Loucy (cell line): Measurements from ENCODE around the gene ISLR.

Experiments
- H2AFZ ChIP-seq: fragments of 200-600 bp; sonication (generic); 2 replicates; pipeline ENCODE4 v1.6.0; 2016; ENCODE audit warnings: antibody characterized with exemption, mild to moderate bottlenecking, low read length, moderate library complexity
- H3F3A ChIP-seq: fragments of 200-600 bp; 2 replicates; pipeline ENCODE4 v1.6.0; 2016; ENCODE audit warnings: antibody characterized with exemption, low read depth, mild to moderate bottlenecking
- H3K27me3 ChIP-seq: fragments of 200-600 bp; sonication (generic); 2 replicates; pipeline ENCODE4 v1.6.1; 2014; ENCODE audit warnings: low read length, mild to moderate bottlenecking; ENCODE audit not compliant: insufficient read depth, poor library complexity, severe bottlenecking
- H3K36me3 ChIP-seq: fragments of 200-600 bp; sonication (generic); 2 replicates; pipeline ENCODE4 v1.6.1; 2016; ENCODE audit warnings: low read length; ENCODE audit not compliant: insufficient read depth
- H3K4me1 ChIP-seq: fragments of 200-600 bp; sonication (generic); 2 replicates; pipeline ENCODE4 v1.5.1; 2014; ENCODE audit warnings: low read length, mild to moderate bottlenecking; ENCODE audit not compliant: insufficient read depth, poor library complexity, severe bottlenecking
- H3K4me2 ChIP-seq: fragments of 200-600 bp; sonication (generic); 2 replicates; pipeline ENCODE4 v1.6.0; 2014; ENCODE audit warnings: antibody characterized with exemption, low read length, low read depth, mild to moderate bottlenecking; ENCODE audit not compliant: poor library complexity, severe bottlenecking
- H3K4me3 ChIP-seq: fragments of 200-600 bp; sonication (generic); 2 replicates; pipeline ENCODE4 v1.5.1; 2014; ENCODE audit warnings: low read length, mild to moderate bottlenecking, mixed read lengths; ENCODE audit not compliant: poor library complexity, severe bottlenecking
- H3K79me2 ChIP-seq: fragments of 200-600 bp; sonication (generic); 2 replicates; pipeline ENCODE4 v1.6.1; 2014; ENCODE audit warnings: low read length; ENCODE audit not compliant: insufficient read depth
- H3K9ac ChIP-seq: fragments of 200-600 bp; sonication (generic); 2 replicates; pipeline ENCODE4 v1.6.0; 2014; ENCODE audit warnings: mild to moderate bottlenecking, low read depth, low read length, moderate library complexity; ENCODE audit not compliant: poor library complexity, severe bottlenecking
- H3K9me2 ChIP-seq: fragments of 200-600 bp; sonication (generic); replicated peaks from 2 replicates; pipeline ENCODE4 v1.6.1; 2016; ENCODE audit warnings: low read depth, low read length, mixed read lengths
- H3K9me3 ChIP-seq: fragments of 200-600 bp; sonication (generic); 2 replicates; pipeline ENCODE4 v1.6.1; 2014; ENCODE audit warnings: mild to moderate bottlenecking, antibody characterized with exemption, low read length, low read depth; ENCODE audit not compliant: insufficient read depth
- H4K20me1 ChIP-seq: fragments of 200-600 bp; sonication (generic); 2 replicates; pipeline ENCODE4 v1.6.0; 2014; ENCODE audit warnings: antibody characterized with exemption, low read length, mild to moderate bottlenecking; ENCODE audit not compliant: insufficient read depth, poor library complexity, severe bottlenecking
- CTCF ChIP-seq: fragments of 200-600 bp; sonication (generic); conservative IDR thresholded peaks from 2 replicates; pipeline ENCODE4 v1.5.1; 2014; ENCODE audit warnings: mild to moderate bottlenecking, antibody characterized with exemption, low read length
- EZH2phosphoT487 ChIP-seq: fragments of 200-600 bp; IDR thresholded peaks from 2 replicates; pipeline ENCODE4 v1.6.1; 2018; ENCODE audit warnings: antibody characterized with exemption, mild to moderate bottlenecking, moderate library complexity, borderline replicate concordance

Gene ISLR

GRCh38 chr15:74136814-74137536 is 36.5 kb upstream of the ISLR start:
- Histone ChIP-seq H3K4me1 (peaks cover 28% of the 10 kb centered on the region), H3K4me2 (peak overlapping the region; percentile 75), H4K20me1 (no peaks in the 10 kb centered on the region), H3F3A (no peaks in the 10 kb centered on the region), H2AFZ (peak overlapping the region; percentile 88), H3K9me2 (no peaks in the 10 kb centered on the region), H3K9me3 (no peaks in the 10 kb centered on the region), H3K27me3 (no peaks in the 10 kb centered on the region), H3K9ac (peak overlapping the region; percentile 70), H3K36me3 (no peaks in the 10 kb centered on the region), H3K79me2 (no peaks in the 10 kb centered on the region), H3K4me3 (peak overlapping the region; percentile 78)
- TF ChIP-seq EZH2phosphoT487: no peak
- no peak for TF ChIP-seq CTCF

GRCh38 chr15:74137537-74137894 is 36.0 kb upstream of the ISLR start:
- H3K36me3 ChIP-seq: no peaks in the 10 kb centered on the region
- TF ChIP-seq EZH2phosphoT487 (no peak), CTCF (no peak)
- H3K9me2 ChIP-seq: no peaks in the 10 kb centered on the region
- H3K9me3 ChIP-seq: no peaks in the 10 kb centered on the region
- no peak overlapping the region for H3K9ac ChIP-seq
- H3K4me3 ChIP-seq: no peak overlapping the region
- H3K79me2 ChIP-seq: no peaks in the 10 kb centered on the region
- no peak overlapping the region for H2AFZ ChIP-seq
- H3K27me3 ChIP-seq: no peaks in the 10 kb centered on the region
- no peak overlapping the region for H3K4me2 ChIP-seq
- H3F3A ChIP-seq: no peaks in the 10 kb centered on the region
- peaks cover 28% of the 10 kb centered on the region for H3K4me1 ChIP-seq
- no peaks in the 10 kb centered on the region for H4K20me1 ChIP-seq

GRCh38 chr15:74138642-74139041 is 34.9 kb upstream of the ISLR start:
- H3F3A ChIP-seq: no peaks in the 10 kb centered on the region
- H3K9ac ChIP-seq: no peak overlapping the region
- no peak overlapping the region for H2AFZ ChIP-seq
- H3K36me3 ChIP-seq: no peaks in the 10 kb centered on the region
- no peaks in the 10 kb centered on the region for H3K79me2 ChIP-seq
- no peaks in the 10 kb centered on the region for H3K9me2 ChIP-seq
- H4K20me1 ChIP-seq: no peaks in the 10 kb centered on the region
- TF ChIP-seq EZH2phosphoT487 (no peak), CTCF (no peak)
- no peaks in the 10 kb centered on the region for H3K9me3 ChIP-seq
- no peak overlapping the region for H3K4me3 ChIP-seq
- no peak overlapping the region for H3K4me2 ChIP-seq
- peaks cover 28% of the 10 kb centered on the region for H3K4me1 ChIP-seq
- H3K27me3 ChIP-seq: no peaks in the 10 kb centered on the region
